Epithelial cell of prostate (primary cell): ENCODE results near the gene RPL4.
"Not testable (repeated sequence)": the region's sequence is repeated elsewhere in the genome, so short reads cannot be mapped to it uniquely, and the experiment has no call there.

ENCODE experiments used
- DNase-seq: peaks from one replicate; pipeline ENCODE4 v3.0.0-alpha.2; 2011; ENCODE audit warnings: low read depth, low spot score
- H3K27ac ChIP-seq: fragments of 450-650 bp; 2 replicates; pipeline ENCODE4 v1.5.1; 2017; ENCODE audit warnings: mild to moderate bottlenecking

RPL4 gene

GRCh38 chr15:66494262-66494661, 10.4 kb downstream of the RPL4 start:
- DNase-seq, result no peak
- H3K27ac ChIP-seq, result no peak overlapping the region

- DNase-seq, result no peak
- no peak overlapping the region for H3K27ac ChIP-seq
Observed at GRCh38 chr15:66491846-66492245, 12.8 kb downstream of the RPL4 start.

- no peak for DNase-seq
- H3K27ac ChIP-seq, result no peak overlapping the region
Observed at GRCh38 chr15:66489179-66489791, 15.4 kb downstream of the RPL4 start.

GRCh38 chr15:66488525-66488924, 16.1 kb downstream of the RPL4 start:
- no peak for DNase-seq
- H3K27ac ChIP-seq, result no peak overlapping the region

GRCh38 chr15:66486887-66487286, 17.8 kb downstream of the RPL4 start:
- H3K27ac ChIP-seq, result no peak overlapping the region
- no peak for DNase-seq

GRCh38 chr15:66484539-66485112, 20.0 kb downstream of the RPL4 start:
- no peak for DNase-seq
- no peak overlapping the region for H3K27ac ChIP-seq

GRCh38 chr15:66483131-66483566, 21.5 kb downstream of the RPL4 start:
- DNase-seq, result no peak
- peak overlapping the region; percentile 33 for H3K27ac ChIP-seq

GRCh38 chr15:66482539-66482938, 22.1 kb downstream of the RPL4 start:
- no peak for DNase-seq

GRCh38 chr15:66481107-66481856, 23.4 kb downstream of the RPL4 start:
- DNase-seq, result no peak
- H3K27ac ChIP-seq, result peak overlapping the region; percentile 44

More at GRCh38 chr15:66482539-66482938, 22.1 kb downstream of the RPL4 start:
- peak overlapping the region; percentile 33 for H3K27ac ChIP-seq

GRCh38 chr15:66480267-66480666, 24.4 kb downstream of the RPL4 start:
- DNase-seq, result no peak
- H3K27ac ChIP-seq, result peak overlapping the region; percentile 44

GRCh38 chr15:66477011-66477410, 27.6 kb downstream of the RPL4 start:
- no peak overlapping the region for H3K27ac ChIP-seq
- DNase-seq, result no peak

GRCh38 chr15:66476535-66476934, 28.1 kb downstream of the RPL4 start:
- H3K27ac ChIP-seq, result no peak overlapping the region

GRCh38 chr15:66474963-66475362, 29.7 kb downstream of the RPL4 start:
- DNase-seq, result no peak
- H3K27ac ChIP-seq, result no peak overlapping the region

More at GRCh38 chr15:66476535-66476934, 28.1 kb downstream of the RPL4 start:
- DNase-seq, result no peak

- no peak for DNase-seq
- H3K27ac ChIP-seq, result no peak overlapping the region
Observed at GRCh38 chr15:66474135-66474534, 30.5 kb downstream of the RPL4 start.

GRCh38 chr15:66472176-66472999, 32.3 kb downstream of the RPL4 start:
- H3K27ac ChIP-seq, result no peak overlapping the region
- DNase-seq, result no peak

- DNase-seq, H3K27ac ChIP-seq: not testable (repeated sequence)
Observed at GRCh38 chr15:66470825-66471224, 33.8 kb downstream of the RPL4 start.

- not testable (repeated sequence) for DNase-seq, H3K27ac ChIP-seq
Observed at GRCh38 chr15:66467162-66468040, 37.3 kb downstream of the RPL4 start.

GRCh38 chr15:66465294-66465693, 39.4 kb downstream of the RPL4 start:
- not testable (repeated sequence) for H3K27ac ChIP-seq, DNase-seq

- DNase-seq, result no peak
- H3K27ac ChIP-seq, result peak overlapping the region; percentile 94
Observed at GRCh38 chr15:66462627-66463026, 42.0 kb downstream of the RPL4 start.

- peak overlapping the region; percentile 94 for H3K27ac ChIP-seq
- DNase-seq, result no peak
Observed at GRCh38 chr15:66461917-66462316, 42.7 kb downstream of the RPL4 start.
